ENCODE data around the gene GNAI3.

Gene GNAI3

GRCh38 chr1:109546311-109547109 is 1.9 kb upstream of the GNAI3 start:
- DNase-seq (ENCODE audit: low spot score), result peak; percentile 94

GRCh38 chr1:109547463-109548320 is 723 bp upstream of the GNAI3 start:
- no peak for DNase-seq (ENCODE audit: low spot score)

GRCh38 chr1:109556563-109556962 is 8.1 kb downstream of the GNAI3 start:
- no peak for DNase-seq (ENCODE audit: low spot score)

GRCh38 chr1:109557520-109557919 is 9.1 kb downstream of the GNAI3 start:
- no peak for DNase-seq (ENCODE audit: low spot score)

GRCh38 chr1:109559995-109560394 is 11.6 kb downstream of the GNAI3 start:
- no peak for DNase-seq (ENCODE audit: low spot score)

GRCh38 chr1:109564194-109564878 is 15.9 kb downstream of the GNAI3 start:
- DNase-seq (ENCODE audit: low spot score), result no peak

GRCh38 chr1:109565241-109565640 is 16.8 kb downstream of the GNAI3 start:
- no peak for DNase-seq (ENCODE audit: low spot score)

GRCh38 chr1:109566982-109567381 is 18.6 kb downstream of the GNAI3 start:
- no peak for DNase-seq (ENCODE audit: low spot score)

GRCh38 chr1:109567877-109568672 is 19.7 kb downstream of the GNAI3 start:
- DNase-seq (ENCODE audit: low spot score), result no peak

GRCh38 chr1:109569323-109569722 is 20.9 kb downstream of the GNAI3 start:
- DNase-seq (ENCODE audit: low spot score), result no peak

GRCh38 chr1:109570414-109570813 is 22.0 kb downstream of the GNAI3 start:
- DNase-seq (ENCODE audit: low spot score), result no peak

- DNase-seq (ENCODE audit: low spot score), result no peak
Measured at GRCh38 chr1:109573785-109574184, 25.4 kb downstream of the GNAI3 start.

GRCh38 chr1:109578947-109579443 is 30.6 kb downstream of the GNAI3 start:
- peak; percentile 9 for DNase-seq (ENCODE audit: low spot score)

- DNase-seq (ENCODE audit: low spot score), result peak; percentile 35
Measured at GRCh38 chr1:109579491-109579890, 31.1 kb downstream of the GNAI3 start.

- DNase-seq (ENCODE audit: low spot score), result no peak
Measured at GRCh38 chr1:109582021-109582420, 33.6 kb downstream of the GNAI3 start.

- DNase-seq (ENCODE audit: low spot score), result no peak
Measured at GRCh38 chr1:109584766-109585165, 36.4 kb downstream of the GNAI3 start.

- no peak for DNase-seq (ENCODE audit: low spot score)
Measured at GRCh38 chr1:109586055-109586454, 37.6 kb downstream of the GNAI3 start.

- no peak for DNase-seq (ENCODE audit: low spot score)
Measured at GRCh38 chr1:109589177-109589576, 40.8 kb downstream of the GNAI3 start.

GRCh38 chr1:109589679-109590078 is 41.3 kb downstream of the GNAI3 start:
- no peak for DNase-seq (ENCODE audit: low spot score)

- no peak for DNase-seq (ENCODE audit: low spot score)
Measured at GRCh38 chr1:109592916-109593315, 44.5 kb downstream of the GNAI3 start.

- no peak for DNase-seq (ENCODE audit: low spot score)
Measured at GRCh38 chr1:109595531-109595930, 47.1 kb downstream of the GNAI3 start.

- no peak for DNase-seq (ENCODE audit: low spot score)
Measured at GRCh38 chr1:109598156-109598555, 49.7 kb downstream of the GNAI3 start.
